Mucosa of rectum (tissue), 2 donors: ENCODE data around the gene ADAM12.

Source experiments
- H3K27ac ChIP-seq, 2 donors: one replicate each; pipeline ENCODE4 v1.7.0; 2013; ENCODE audit warnings: inconsistent platforms in 2 of 2, low read depth in 2 of 2, low read length in 2 of 2
- H3K27me3 ChIP-seq, 2 donors: one replicate each; pipeline ENCODE4 v1.7.0; 2013; ENCODE audit warnings: low read length in 2 of 2; ENCODE audit not compliant: control insufficient read depth in 2 of 2, insufficient read depth in 2 of 2
- H3K36me3 ChIP-seq, 2 donors: one replicate each; pipeline ENCODE4 v1.7.0; 2013; ENCODE audit warnings: low read length in 2 of 2; ENCODE audit not compliant: control insufficient read depth in 2 of 2, insufficient read depth in 2 of 2
- H3K4me1 ChIP-seq, 2 donors: one replicate each; pipeline ENCODE4 v1.7.0; 2013; ENCODE audit warnings: low read length in 2 of 2, mild to moderate bottlenecking in 1 of 2; ENCODE audit not compliant: control insufficient read depth in 2 of 2, insufficient read depth in 2 of 2
- H3K4me3 ChIP-seq, 2 donors: one replicate each; pipeline ENCODE4 v1.7.0; 2013; ENCODE audit warnings: low read length in 2 of 2
- H3K9ac ChIP-seq, 2 donors: one replicate each; pipeline ENCODE4 v1.7.0; 2013; ENCODE audit warnings: low read length in 2 of 2, low read depth in 1 of 2, mild to moderate bottlenecking in 1 of 2
- H3K9me3 ChIP-seq, 2 donors: one replicate each; pipeline ENCODE4 v1.7.0; 2013; ENCODE audit warnings: low read length in 2 of 2; ENCODE audit not compliant: control insufficient read depth in 2 of 2
- donor health status: healthy.
- donor health status: Normal muscosa, but diverticular disease.

ADAM12 gene

DNA sequence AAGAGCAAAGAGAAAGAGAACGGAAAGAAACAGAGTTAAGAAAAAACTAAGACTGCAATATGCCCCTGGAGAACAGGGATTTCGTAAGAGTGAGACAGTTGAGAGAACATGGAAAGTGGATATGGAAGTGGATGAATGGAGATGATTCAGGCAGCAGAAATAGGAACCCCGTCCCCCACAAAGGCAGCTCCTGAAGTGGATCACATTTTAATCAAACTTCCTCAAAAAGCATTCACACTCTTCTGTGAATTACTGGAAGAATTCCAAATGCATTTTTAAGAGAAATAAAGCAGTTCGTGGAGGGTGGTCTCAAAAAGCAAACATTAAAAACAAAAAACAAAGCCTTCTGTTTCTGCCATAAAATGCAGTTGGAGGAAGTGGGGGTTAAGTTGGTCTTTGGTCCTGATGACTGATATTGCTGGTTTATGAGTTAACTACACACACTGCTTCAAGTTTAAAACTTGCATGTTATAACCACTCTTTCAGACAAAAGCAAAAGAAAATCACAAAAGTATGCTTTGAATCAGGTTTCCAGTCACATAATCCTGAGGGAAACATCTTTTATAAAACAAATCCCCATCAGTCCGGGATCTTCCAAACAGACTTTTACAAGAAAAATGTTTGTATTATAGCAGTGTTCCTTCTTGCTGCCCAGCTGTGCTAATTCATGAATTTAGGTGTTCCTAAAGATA, 277.6 kb downstream of the ADAM12 start:
- no peak overlapping the region for H3K9ac ChIP-seq
- H3K4me1 ChIP-seq, result no peaks in the 10 kb centered on the region
- H3K9me3 ChIP-seq, result no peaks in the 10 kb centered on the region
- H3K27me3 ChIP-seq, result no peaks in the 10 kb centered on the region
- no peak overlapping the region for H3K27ac ChIP-seq
- no peaks in the 10 kb centered on the region for H3K36me3 ChIP-seq
- H3K4me3 ChIP-seq, result no peak overlapping the region

DNA sequence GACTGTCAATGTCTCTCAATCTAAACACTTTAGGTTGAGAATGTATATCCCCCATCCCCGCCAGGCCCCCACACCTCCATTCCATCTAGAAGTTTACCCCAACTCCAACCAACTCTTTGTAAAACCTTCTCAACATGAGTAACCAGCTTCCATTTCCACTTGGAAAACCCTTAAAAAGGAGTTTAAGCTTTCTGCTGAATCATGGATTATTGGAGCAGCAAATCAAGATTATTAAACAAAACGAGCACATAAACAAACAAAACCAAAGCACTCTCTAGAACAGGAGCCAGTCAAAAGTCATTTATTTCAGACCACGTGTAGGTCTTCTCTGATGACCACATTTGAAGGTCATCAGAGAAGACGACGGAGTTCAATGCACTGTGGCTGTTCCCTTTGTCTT, 278.4 kb downstream of the ADAM12 start:
- H3K27ac ChIP-seq, result no peak overlapping the region
- no peaks in the 10 kb centered on the region for H3K27me3 ChIP-seq
- no peaks in the 10 kb centered on the region for H3K36me3 ChIP-seq
- no peaks in the 10 kb centered on the region for H3K9me3 ChIP-seq
- H3K4me3 ChIP-seq, result no peak overlapping the region
- H3K9ac ChIP-seq, result no peak overlapping the region
- H3K4me1 ChIP-seq, result no peaks in the 10 kb centered on the region

DNA sequence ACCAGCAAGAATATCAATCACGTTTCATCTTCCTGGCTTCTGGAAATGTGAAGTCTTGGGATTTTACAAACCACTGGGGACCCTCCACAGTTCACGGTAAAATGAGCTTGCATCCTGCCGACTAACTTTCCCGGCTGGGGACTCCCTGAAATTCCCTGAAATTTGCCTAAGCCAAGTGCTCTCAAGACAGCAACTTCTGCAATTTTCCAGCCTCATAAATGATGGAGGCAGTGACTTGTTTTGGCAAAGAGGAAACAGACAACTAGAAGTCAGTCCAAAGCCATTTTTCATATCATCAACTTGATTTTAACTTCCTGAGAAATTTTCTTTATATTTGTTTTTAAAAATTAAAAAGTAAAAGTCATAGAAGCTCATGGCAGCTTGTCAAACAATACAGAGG, 279.6 kb downstream of the ADAM12 start:
- H3K9me3 ChIP-seq, result no peaks in the 10 kb centered on the region
- H3K4me3 ChIP-seq, result no peak overlapping the region

DNA sequence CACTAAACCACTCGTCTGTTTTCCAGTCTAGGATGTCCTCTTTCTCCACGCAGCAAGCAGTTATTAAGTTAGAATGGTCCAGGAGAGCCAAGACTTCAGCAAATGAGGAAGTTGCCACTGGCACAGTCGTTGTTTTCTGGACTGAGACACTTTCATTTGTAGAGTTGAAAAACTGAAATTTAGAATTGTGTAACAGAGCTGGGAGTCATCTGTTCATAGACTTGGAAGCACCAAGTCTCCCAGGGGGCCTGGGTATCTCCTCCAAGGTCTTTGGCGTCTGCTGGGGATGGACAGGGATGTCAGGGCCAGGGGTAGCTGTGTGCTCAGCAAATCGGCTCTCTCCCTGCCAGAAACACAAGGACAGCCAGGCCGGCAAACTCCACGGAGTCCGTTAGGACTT, 283.5 kb downstream of the ADAM12 start:
- no peaks in the 10 kb centered on the region for H3K9me3 ChIP-seq
- no peak overlapping the region for H3K4me3 ChIP-seq
- H3K27me3 ChIP-seq, result no peaks in the 10 kb centered on the region
- no peaks in the 10 kb centered on the region for H3K4me1 ChIP-seq
- no peak overlapping the region for H3K27ac ChIP-seq
- no peak overlapping the region for H3K9ac ChIP-seq
- H3K36me3 ChIP-seq, result no peaks in the 10 kb centered on the region

More for the DNA sequence above, 279.6 kb downstream of the ADAM12 start:
- Histone ChIP-seq H3K36me3 (no peaks in the 10 kb centered on the region), H3K27ac (no peak overlapping the region), H3K9ac (no peak overlapping the region), H3K4me1 (no peaks in the 10 kb centered on the region), H3K27me3 (no peaks in the 10 kb centered on the region)

GRCh38 chr10:126102636-126103035, 285.6 kb downstream of the ADAM12 start:
- Histone ChIP-seq H3K9me3 (no peaks in the 10 kb centered on the region), H3K27me3 (no peaks in the 10 kb centered on the region), H3K4me1 (no peaks in the 10 kb centered on the region), H3K4me3 (no peak overlapping the region), H3K27ac (no peak overlapping the region), H3K9ac (no peak overlapping the region), H3K36me3 (no peaks in the 10 kb centered on the region)

DNA sequence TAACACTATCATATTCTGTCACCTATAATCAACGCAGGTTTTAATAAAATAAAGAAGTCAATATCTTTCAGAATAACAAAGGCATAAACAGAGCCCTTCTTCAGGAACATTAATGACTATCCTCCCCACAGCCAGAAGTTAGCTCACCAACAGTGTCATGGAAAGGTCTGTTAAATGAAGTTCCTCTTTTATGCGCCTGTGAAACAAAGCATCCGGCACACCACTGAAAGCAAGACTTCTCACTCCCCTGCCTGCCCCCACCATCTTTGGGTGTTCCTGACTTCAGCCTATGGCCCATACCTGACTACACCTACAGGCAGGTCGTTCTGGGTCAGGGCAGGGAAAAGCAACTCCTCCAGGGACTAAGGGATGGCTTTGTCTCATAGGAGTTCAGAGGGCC, 286.5 kb downstream of the ADAM12 start:
- Histone ChIP-seq H3K4me1 (no peaks in the 10 kb centered on the region), H3K4me3 (no peak overlapping the region), H3K9me3 (no peaks in the 10 kb centered on the region), H3K9ac (no peak overlapping the region), H3K27me3 (no peaks in the 10 kb centered on the region), H3K36me3 (no peaks in the 10 kb centered on the region), H3K27ac (no peak overlapping the region)

DNA sequence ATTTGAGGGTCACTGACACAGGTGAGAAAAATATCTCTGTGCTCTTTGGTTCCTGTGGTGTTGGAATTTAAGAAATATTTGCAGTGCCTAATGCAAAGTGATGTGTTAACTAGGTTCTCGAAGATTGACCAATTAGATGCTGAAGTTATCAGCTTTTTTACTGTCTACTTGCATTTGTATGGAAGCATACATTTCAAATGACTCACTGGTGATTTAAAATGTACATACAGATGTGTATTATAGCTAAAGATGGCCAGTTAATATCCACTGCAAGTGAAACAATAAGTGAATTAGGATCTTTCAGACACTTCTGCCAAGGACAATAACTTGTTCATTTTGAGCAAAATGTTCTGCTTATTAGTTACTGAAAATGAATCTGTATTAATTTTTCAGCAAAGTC, 287.0 kb downstream of the ADAM12 start:
- Histone ChIP-seq H3K36me3 (no peaks in the 10 kb centered on the region), H3K27ac (no peak overlapping the region)

DNA sequence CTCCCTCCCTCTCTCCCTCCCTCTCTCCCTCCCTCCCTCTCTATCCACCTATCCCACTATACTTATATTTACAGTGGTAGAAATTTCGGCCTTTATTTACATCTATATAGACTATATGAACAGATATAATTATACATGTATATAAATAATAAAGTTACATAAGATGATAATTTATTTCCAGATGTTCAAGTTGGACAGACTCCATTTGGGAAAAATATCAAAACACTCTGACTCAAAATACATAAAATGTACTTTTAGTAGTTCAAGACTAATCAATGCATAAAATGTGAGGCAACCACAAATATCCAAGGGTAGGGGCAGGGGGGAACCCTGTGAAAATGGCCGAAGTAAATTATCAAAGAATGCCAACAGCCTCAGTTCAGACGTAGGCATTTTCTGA, 288.9 kb downstream of the ADAM12 start:
- H3K4me1 ChIP-seq, result no peaks in the 10 kb centered on the region
- H3K27me3 ChIP-seq, result no peaks in the 10 kb centered on the region
- no peak overlapping the region for H3K27ac ChIP-seq
- H3K9ac ChIP-seq, result no peak overlapping the region
- H3K9me3 ChIP-seq, result no peaks in the 10 kb centered on the region
- no peak overlapping the region for H3K4me3 ChIP-seq
- H3K36me3 ChIP-seq, result no peaks in the 10 kb centered on the region

More for the DNA sequence above, 287.0 kb downstream of the ADAM12 start:
- H3K4me1 ChIP-seq, result no peaks in the 10 kb centered on the region
- H3K9ac ChIP-seq, result no peak overlapping the region
- no peaks in the 10 kb centered on the region for H3K9me3 ChIP-seq
- no peak overlapping the region for H3K4me3 ChIP-seq
- H3K27me3 ChIP-seq, result no peaks in the 10 kb centered on the region

GRCh38 chr10:126098226-126098581, 290.1 kb downstream of the ADAM12 start:
- no peak overlapping the region for H3K9ac ChIP-seq
- H3K9me3 ChIP-seq, result no peaks in the 10 kb centered on the region
- no peaks in the 10 kb centered on the region for H3K27me3 ChIP-seq
- H3K27ac ChIP-seq, result no peak overlapping the region
- no peaks in the 10 kb centered on the region for H3K4me1 ChIP-seq
- no peak overlapping the region for H3K4me3 ChIP-seq
- no peaks in the 10 kb centered on the region for H3K36me3 ChIP-seq

GRCh38 chr10:126097558-126098225, 290.6 kb downstream of the ADAM12 start:
- Histone ChIP-seq H3K36me3 (no peaks in the 10 kb centered on the region), H3K9ac (no peak overlapping the region), H3K27ac (no peak overlapping the region), H3K4me3 (no peak overlapping the region), H3K27me3 (no peaks in the 10 kb centered on the region), H3K9me3 (no peaks in the 10 kb centered on the region), H3K4me1 (no peaks in the 10 kb centered on the region)
